Activated naive CD8-positive, alpha-beta T cell (primary cell): ENCODE results near the gene BLNK.
"Not testable (repeated sequence)": the region's sequence is repeated elsewhere in the genome, so short reads cannot be mapped to it uniquely, and the experiment has no call there.

ENCODE experiments used
- H3K27ac Mint-ChIP-seq: one replicate; pipeline ENCODE4 v1.8.0; 2021; ENCODE audit warnings: mixed read lengths
- H3K27me3 Mint-ChIP-seq: one replicate; pipeline ENCODE4 v1.8.0; 2021; ENCODE audit warnings: mixed read lengths
- H3K36me3 Mint-ChIP-seq: one replicate; pipeline ENCODE4 v1.8.0; 2021; ENCODE audit warnings: mixed read lengths
- H3K4me1 Mint-ChIP-seq: one replicate; pipeline ENCODE4 v1.8.0; 2021; ENCODE audit warnings: low read depth, mixed read lengths
- H3K4me3 Mint-ChIP-seq: one replicate; pipeline ENCODE4 v1.8.0; 2021; ENCODE audit warnings: mild to moderate bottlenecking, mixed read lengths
- H3K9me3 Mint-ChIP-seq: one replicate; pipeline ENCODE4 v1.8.0; 2021; ENCODE audit warnings: low read depth, mixed read lengths

Gene BLNK

DNA sequence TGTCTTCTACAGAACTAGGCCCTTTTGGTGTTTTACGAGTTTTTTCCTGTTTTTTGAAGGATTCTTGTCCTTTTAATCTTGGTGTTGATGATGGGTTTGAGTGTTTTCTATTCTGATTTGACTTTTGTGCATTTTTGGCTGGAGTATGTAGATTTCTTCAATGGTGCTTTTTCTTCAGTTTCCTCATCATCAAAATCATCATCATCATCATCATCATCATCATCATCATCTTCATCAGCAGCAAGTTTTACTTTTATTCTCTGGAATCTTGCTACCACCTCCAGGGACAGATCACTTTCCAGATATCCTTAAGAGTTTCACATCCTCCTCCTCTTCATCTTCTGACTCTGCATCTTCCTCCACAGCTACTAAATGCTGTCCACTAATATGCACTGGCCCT is 81.9 kb downstream of the BLNK start:
- H3K4me1 Mint-ChIP-seq, H3K4me3 Mint-ChIP-seq, H3K27ac Mint-ChIP-seq, H3K9me3 Mint-ChIP-seq, H3K36me3 Mint-ChIP-seq: not testable (repeated sequence)
- peaks cover 16% of the 10 kb centered on the region for H3K27me3 Mint-ChIP-seq

DNA sequence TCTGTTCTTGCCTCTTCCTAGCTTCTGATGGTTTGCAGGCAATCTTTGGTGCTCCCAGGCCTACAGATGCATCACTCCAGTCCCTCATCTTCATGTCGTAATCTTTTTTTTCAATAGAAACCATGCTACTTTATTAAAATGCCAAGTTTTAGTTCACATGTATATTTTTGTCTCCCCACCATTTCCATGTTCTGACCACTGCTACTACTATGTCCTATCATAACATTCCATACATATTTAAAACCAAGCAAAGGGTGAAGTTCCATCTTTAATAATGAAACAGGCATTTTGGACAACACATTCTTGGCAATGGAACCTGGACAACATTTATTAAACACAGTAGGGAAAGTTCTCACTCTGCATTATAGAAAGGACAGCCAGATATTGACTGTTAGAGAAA is 82.5 kb downstream of the BLNK start:
- Mint-ChIP-seq H3K4me1 (no peaks in the 10 kb centered on the region), H3K9me3 (peaks cover 9% of the 10 kb centered on the region), H3K4me3 (no peak overlapping the region), H3K27me3 (peaks cover 16% of the 10 kb centered on the region), H3K27ac (no peak overlapping the region), H3K36me3 (peaks cover 5% of the 10 kb centered on the region)

DNA sequence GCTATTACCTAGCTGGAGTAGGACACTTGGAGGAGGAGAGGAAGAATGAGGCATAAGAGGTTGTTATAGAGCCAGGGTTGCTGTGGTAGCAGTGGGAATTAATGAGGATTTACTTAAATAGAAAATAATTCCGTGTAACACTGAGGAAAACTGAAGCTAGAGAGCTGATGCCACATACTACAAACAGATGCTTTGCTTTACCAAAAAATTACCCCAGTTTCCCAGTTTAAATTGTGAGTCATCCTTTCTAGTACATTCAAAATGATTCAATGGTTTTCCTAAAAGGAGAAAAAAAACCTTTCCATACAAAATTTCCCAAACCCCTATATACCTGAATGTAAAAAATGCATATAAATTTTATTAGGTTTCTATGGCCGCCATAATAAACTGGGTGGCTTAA is 82.9 kb downstream of the BLNK start:
- H3K9me3 Mint-ChIP-seq = peaks cover 9% of the 10 kb centered on the region
- H3K27me3 Mint-ChIP-seq = peaks cover 16% of the 10 kb centered on the region
- no peaks in the 10 kb centered on the region for H3K4me1 Mint-ChIP-seq
- no peak overlapping the region for H3K27ac Mint-ChIP-seq
- peaks cover 5% of the 10 kb centered on the region for H3K36me3 Mint-ChIP-seq
- H3K4me3 Mint-ChIP-seq = no peak overlapping the region

DNA sequence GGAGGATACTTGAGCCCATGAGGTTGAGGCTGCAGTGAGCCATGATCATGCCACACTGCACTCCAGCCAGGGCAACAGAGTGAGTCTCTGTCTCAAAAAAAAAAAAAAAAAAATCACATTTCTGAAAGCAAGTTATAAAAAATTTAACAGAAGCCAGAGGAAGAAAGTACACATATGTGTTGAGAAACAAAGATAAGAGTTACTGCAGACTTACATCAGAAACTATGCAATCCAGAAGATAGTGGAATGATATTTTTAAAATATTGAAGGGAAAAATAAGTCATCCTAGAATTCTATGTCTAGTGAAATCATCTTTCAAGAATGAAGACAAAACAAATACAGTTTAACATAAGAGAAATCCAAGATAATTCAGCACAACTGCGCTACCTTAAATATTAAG is 94.4 kb downstream of the BLNK start:
- Mint-ChIP-seq H3K4me3 (no peak overlapping the region), H3K36me3 (peaks cover 10% of the 10 kb centered on the region), H3K9me3 (peaks cover 47% of the 10 kb centered on the region)

DNA sequence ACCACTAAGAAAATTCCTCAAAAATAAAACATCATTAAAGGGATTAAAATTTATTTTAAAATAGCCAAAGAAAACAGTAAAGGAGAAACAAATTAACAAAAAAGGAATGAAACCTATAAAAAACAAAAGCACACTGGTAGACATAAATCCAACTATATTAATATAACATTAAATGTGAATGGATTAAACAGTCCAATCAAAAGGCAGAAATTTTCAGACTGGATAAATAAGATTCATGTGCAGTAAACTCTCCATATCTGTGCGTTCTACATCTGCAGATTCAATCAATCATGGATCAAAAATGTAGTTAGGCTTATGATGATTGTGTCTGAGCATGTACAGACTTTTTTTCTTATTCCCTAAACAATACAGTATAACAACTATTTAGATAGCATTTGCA is 98.7 kb downstream of the BLNK start:
- Mint-ChIP-seq H3K4me3 (no peak overlapping the region), H3K27ac (no peak overlapping the region), H3K9me3 (peaks cover 53% of the 10 kb centered on the region), H3K27me3 (peaks cover 11% of the 10 kb centered on the region), H3K36me3 (peaks cover 15% of the 10 kb centered on the region), H3K4me1 (no peaks in the 10 kb centered on the region)

More for the DNA sequence above, 94.4 kb downstream of the BLNK start:
- Mint-ChIP-seq H3K4me1 (no peaks in the 10 kb centered on the region), H3K27ac (no peak overlapping the region), H3K27me3 (peaks cover 11% of the 10 kb centered on the region)

DNA sequence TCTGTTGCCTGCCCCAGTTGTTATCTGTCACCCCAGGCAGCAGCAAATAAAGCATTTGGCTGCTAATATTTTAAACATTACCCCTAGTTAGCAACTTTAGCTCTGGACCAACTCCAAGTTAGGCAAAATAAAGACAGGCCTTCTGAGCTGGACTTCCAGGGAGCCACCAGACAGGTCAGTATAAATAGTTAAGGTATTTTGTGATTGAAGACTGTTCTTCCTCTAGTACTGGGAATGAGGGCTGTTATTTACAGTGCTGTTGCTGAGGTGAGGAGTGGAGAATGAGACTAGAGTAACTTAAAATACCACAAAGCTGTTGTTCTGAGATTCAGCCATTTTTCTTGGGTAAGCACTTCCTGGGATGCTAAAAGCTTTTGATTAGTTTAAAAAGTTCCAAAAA is 101.1 kb downstream of the BLNK start:
- no peak overlapping the region for H3K4me3 Mint-ChIP-seq
- peaks cover 9% of the 10 kb centered on the region for H3K27me3 Mint-ChIP-seq
- peaks cover 45% of the 10 kb centered on the region for H3K9me3 Mint-ChIP-seq
- H3K27ac Mint-ChIP-seq = no peak overlapping the region
- H3K36me3 Mint-ChIP-seq = peaks cover 15% of the 10 kb centered on the region
- H3K4me1 Mint-ChIP-seq = no peaks in the 10 kb centered on the region

DNA sequence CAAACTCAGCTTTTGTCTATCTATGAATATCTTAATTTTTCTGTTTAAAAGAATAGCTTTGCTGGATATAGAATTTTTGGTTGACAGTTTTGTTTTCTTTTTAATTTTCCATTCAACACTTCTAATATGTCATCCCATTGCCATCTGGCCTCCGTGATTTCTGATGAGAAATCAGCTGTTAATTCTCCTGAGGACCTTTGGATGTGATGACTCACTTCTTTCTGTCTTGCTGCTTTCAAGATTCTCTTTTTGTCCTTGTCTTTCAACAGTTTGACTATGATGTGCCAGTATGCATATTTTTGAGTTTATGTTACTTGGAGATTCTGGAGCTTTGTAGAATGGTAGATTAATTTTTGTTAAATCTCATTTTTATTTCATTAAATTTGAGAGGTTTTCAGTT is 102.8 kb downstream of the BLNK start:
- peaks cover 33% of the 10 kb centered on the region for H3K9me3 Mint-ChIP-seq
- H3K27ac Mint-ChIP-seq = no peak overlapping the region
- no peak overlapping the region for H3K4me3 Mint-ChIP-seq
- peaks cover 9% of the 10 kb centered on the region for H3K36me3 Mint-ChIP-seq
- no peaks in the 10 kb centered on the region for H3K4me1 Mint-ChIP-seq
- H3K27me3 Mint-ChIP-seq = peaks cover 2% of the 10 kb centered on the region

DNA sequence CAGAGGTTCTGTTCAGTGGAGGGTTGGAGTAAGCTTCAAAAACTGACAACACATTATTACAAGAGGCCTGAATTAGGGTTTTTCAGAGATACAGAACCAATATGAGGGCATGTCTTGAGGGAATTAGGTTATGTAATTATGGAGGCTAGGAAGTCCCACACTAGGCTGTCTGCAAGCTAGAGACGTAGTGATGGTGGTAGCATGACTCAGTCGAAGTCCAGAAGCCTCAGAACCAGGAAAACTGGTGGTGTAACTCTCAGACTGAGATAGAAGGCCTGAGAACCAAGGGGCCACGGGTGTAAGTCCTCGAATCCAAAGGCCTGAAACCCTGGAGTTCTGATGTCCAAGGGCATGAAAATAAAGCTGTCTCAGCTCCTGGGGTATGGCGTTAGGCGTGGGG is 105.6 kb downstream of the BLNK start:
- H3K4me1 Mint-ChIP-seq = no peaks in the 10 kb centered on the region
- H3K4me3 Mint-ChIP-seq = no peak overlapping the region
- peaks cover 11% of the 10 kb centered on the region for H3K36me3 Mint-ChIP-seq
- H3K27ac Mint-ChIP-seq = no peak overlapping the region
- no peaks in the 10 kb centered on the region for H3K27me3 Mint-ChIP-seq
- H3K9me3 Mint-ChIP-seq = peaks cover 14% of the 10 kb centered on the region

DNA sequence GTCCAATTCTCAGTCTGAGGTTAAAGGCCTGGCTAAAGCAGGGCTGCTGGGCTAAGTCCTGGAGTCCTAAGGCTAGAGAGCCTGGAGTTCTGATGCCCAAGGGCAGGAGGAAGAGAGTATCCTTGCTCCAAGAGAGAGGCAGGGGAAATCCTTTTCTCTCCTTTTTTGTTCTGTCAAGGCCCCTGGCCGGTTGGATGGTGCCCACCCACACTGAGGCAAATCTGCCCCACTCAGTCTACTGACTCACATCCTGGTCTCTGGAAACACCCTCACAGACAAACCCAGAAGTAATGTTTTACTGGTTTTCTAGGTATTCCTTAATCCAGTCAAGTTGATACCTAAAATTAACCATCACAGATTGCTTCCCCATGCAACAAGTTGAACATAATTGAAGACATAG is 118.3 kb downstream of the BLNK start:
- H3K36me3 Mint-ChIP-seq = peaks cover 62% of the 10 kb centered on the region
- H3K27ac Mint-ChIP-seq = no peak overlapping the region
- H3K4me1 Mint-ChIP-seq = no peaks in the 10 kb centered on the region
- no peak overlapping the region for H3K4me3 Mint-ChIP-seq
- peaks cover 5% of the 10 kb centered on the region for H3K9me3 Mint-ChIP-seq
- no peaks in the 10 kb centered on the region for H3K27me3 Mint-ChIP-seq

DNA sequence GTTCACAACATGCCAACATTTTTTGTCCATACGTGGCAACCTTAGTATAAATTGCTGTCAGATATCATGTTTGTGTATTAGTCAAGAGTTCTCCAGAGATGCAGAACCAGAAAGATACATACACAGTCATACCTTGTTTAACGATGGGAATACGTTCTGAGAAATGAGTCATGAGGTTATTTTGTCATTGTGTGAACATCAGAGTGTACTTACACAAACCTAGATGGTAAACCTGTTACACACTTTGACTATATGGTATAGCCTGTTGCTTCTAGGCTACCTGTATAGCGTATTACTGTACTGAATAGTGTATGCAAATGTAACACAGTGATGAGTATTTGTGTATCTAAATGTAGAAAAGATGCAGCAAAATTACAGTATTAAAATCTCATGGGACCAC is 118.9 kb downstream of the BLNK start:
- H3K27me3 Mint-ChIP-seq = no peaks in the 10 kb centered on the region
- H3K4me3 Mint-ChIP-seq = no peak overlapping the region
- no peak overlapping the region for H3K27ac Mint-ChIP-seq
- H3K4me1 Mint-ChIP-seq = no peaks in the 10 kb centered on the region
- H3K9me3 Mint-ChIP-seq = peaks cover 5% of the 10 kb centered on the region
- H3K36me3 Mint-ChIP-seq = peaks cover 60% of the 10 kb centered on the region
